Measurements from ENCODE around the gene SIX2.

Gene SIX2

GRCh38 chr2:45011621-45012602, 2.7 kb upstream of the SIX2 start:
- H3K27ac ChIP-seq: no peak overlapping the region
- no peak overlapping the region for H3K4me3 ChIP-seq
- DNase-seq (ENCODE audit: low spot score): no peak
- no peak for TF ChIP-seq CTCF (IDR thresholded peaks at IDR 0.05)

GRCh38 chr2:45011121-45011520, 1.9 kb upstream of the SIX2 start:
- no peak for TF ChIP-seq CTCF (IDR thresholded peaks at IDR 0.05)
- Histone ChIP-seq H3K27ac (no peak overlapping the region), H3K4me3 (peak overlapping the region; percentile 84)
- no peak for DNase-seq (ENCODE audit: low spot score)

- TF ChIP-seq CTCF (IDR thresholded peaks at IDR 0.05): no peak
- no peak for DNase-seq (ENCODE audit: low spot score)
- H3K27ac ChIP-seq: peak overlapping the region; percentile 87
- peak overlapping the region; percentile 84 for H3K4me3 ChIP-seq
These were observed 1.4 kb upstream of the SIX2 start for GRCh38 chr2:45010702-45011012.

GRCh38 chr2:45009928-45010701, 863 bp upstream of the SIX2 start:
- peak overlapping the region; percentile 87 for H3K27ac ChIP-seq
- peak; percentile 89 for DNase-seq (ENCODE audit: low spot score)
- H3K4me3 ChIP-seq: peak overlapping the region; percentile 84
- TF ChIP-seq CTCF (IDR thresholded peaks at IDR 0.05): no peak

GRCh38 chr2:45008296-45009129, 739 bp downstream of the SIX2 start:
- Histone ChIP-seq H3K4me3 (peak overlapping the region; percentile 84), H3K27ac (peak overlapping the region in 1 of 2 donors; percentile 73)
- TF ChIP-seq CTCF (IDR thresholded peaks at IDR 0.05): no peak
- DNase-seq (ENCODE audit: low spot score): no peak

- DNase-seq (ENCODE audit: low spot score): no peak
- Histone ChIP-seq H3K27ac (no peak overlapping the region), H3K4me3 (peak overlapping the region; percentile 84)
- no peak for TF ChIP-seq CTCF (IDR thresholded peaks at IDR 0.05)
These were observed 1.3 kb downstream of the SIX2 start for GRCh38 chr2:45007961-45008295.
